ENCODE measurements around the gene EXOC2.

DNA sequence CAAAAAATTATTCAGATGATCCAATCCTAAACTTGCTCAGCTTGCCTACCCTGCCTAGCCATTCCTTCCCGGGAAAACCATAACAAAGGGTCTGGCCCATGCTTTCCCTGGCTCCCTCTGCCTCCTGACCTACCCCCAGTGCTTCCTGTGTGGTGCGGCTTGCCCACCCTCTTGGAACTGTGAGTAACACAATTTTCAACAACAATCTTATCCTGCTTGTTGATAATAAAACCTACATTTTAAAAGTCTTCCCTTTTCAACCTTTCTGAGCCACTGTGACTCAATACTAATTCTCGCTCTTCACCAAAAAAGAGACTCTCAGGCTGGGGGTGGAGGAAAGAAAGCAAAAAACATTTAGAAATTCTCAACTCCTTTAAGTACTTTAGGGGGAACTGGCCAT is 18.0 kb downstream of the EXOC2 start:
- TF ChIP-seq TAF1 (IDR thresholded peaks at IDR 0.05; ENCODE audit: borderline replicate concordance, insufficient read depth, low read length), result no peak
- no peak for TF ChIP-seq POLR2AphosphoS5 (IDR thresholded peaks at IDR 0.05; ENCODE audit: low read depth, low read length)
